ENCODE measurements around the gene PRDM10. TPM values are rescaled to one million over a fixed set of nuclear protein-coding genes. Genes with fewer than 3 reads are reported as not detected.

Gene PRDM10
- total and polyA plus RNA-seq, 2 donors (not counting 1 experiment from before 2014, with no cell fraction given): 2.5 to 2.9 TPM

DNA sequence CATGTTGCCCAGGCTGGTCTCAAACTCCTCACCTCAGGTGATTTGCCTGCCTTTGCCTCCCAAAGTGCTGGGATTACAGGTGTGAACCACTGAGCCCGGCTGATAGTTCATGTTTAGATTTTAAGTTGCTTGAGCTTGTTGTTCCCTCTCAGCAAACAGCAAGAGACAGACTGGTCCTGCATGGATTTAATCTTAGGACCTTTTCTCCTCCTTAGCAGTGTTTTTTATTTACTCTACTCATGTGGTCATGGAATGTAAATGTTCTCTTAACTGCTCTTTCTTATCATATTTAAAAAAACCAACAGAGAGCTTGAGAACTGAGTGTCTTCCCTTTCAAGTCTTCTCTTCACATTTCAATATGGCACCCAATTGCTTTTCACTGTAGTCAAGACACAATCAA is 22.7 kb upstream of the PRDM10 start:
- TF ChIP-seq EZH2 (IDR thresholded peaks at IDR 0.05; ENCODE audit: low read length, missing control alignments): no peak
- TF ChIP-seq, protein P1, sequence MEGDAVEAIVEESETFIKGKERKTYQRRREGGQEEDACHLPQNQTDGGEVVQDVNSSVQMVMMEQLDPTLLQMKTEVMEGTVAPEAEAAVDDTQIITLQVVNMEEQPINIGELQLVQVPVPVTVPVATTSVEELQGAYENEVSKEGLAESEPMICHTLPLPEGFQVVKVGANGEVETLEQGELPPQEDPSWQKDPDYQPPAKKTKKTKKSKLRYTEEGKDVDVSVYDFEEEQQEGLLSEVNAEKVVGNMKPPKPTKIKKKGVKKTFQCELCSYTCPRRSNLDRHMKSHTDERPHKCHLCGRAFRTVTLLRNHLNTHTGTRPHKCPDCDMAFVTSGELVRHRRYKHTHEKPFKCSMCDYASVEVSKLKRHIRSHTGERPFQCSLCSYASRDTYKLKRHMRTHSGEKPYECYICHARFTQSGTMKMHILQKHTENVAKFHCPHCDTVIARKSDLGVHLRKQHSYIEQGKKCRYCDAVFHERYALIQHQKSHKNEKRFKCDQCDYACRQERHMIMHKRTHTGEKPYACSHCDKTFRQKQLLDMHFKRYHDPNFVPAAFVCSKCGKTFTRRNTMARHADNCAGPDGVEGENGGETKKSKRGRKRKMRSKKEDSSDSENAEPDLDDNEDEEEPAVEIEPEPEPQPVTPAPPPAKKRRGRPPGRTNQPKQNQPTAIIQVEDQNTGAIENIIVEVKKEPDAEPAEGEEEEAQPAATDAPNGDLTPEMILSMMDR (conservative IDR thresholded peaks at IDR 0.05 in 1 of 2, IDR thresholded peaks at IDR 0.05 in 1 of 2; ENCODE audit: low read depth in 1 of 2, low read length in 2 of 2): no peak
- Histone ChIP-seq H3K27ac (ENCODE audit: insufficient read depth, low read length) (no peak overlapping the region), H3K4me2 (ENCODE audit: extremely low read depth, insufficient read depth, low read length) (no peak overlapping the region), H2AFZ (ENCODE audit: low read length) (no peak overlapping the region), H3K9me3 (ENCODE audit: control insufficient read depth, insufficient read depth, low read depth, low read length) (no peaks in the 10 kb centered on the region), H3K79me2 (ENCODE audit: control insufficient read depth, insufficient read depth, low read length) (no peaks in the 10 kb centered on the region), H4K20me1 (ENCODE audit: control insufficient read depth, extremely low read depth, insufficient read depth, low read length) (no peaks in the 10 kb centered on the region), H3K36me3 (ENCODE audit: control insufficient read depth, insufficient read depth, low read length) (no peaks in the 10 kb centered on the region), H3K4me3 (replicated peaks in 1 of 4; ENCODE audit: control extremely low read depth in 1 of 4, insufficient read depth in 1 of 4, low read depth in 3 of 4, low read length in 4 of 4) (no peak overlapping the region), H3K9ac (ENCODE audit: insufficient read depth, low read length) (no peak overlapping the region), H3K4me1 (ENCODE audit: control insufficient read depth, extremely low read depth, insufficient read depth, low read length) (peaks cover 2% of the 10 kb centered on the region), H3K27me3 (ENCODE audit: control insufficient read depth, insufficient read depth, low read length) (no peaks in the 10 kb centered on the region)
- no peak for DNase-seq (ENCODE audit: low read depth in 2 of 2)

DNA sequence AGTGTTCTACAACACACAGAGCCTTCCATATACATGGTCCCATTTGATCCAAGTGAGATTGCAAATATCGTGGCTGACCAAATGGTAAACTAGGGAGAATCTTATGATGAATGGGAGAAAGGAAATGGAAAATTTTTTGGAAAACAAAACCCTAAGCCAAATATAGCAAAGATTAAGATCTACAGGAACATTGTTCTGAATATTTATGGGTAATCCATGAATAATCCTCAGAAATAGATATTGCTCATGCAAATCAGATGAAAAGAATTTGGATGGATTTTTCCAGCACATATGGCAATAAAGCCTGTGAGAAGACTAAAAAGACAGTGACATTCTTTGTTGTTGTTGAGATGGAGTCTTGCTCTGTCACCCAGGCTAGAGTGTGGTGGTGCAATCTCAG is 21.7 kb upstream of the PRDM10 start:
- no peaks in the 10 kb centered on the region for H4K20me1 ChIP-seq (ENCODE audit: control insufficient read depth, extremely low read depth, insufficient read depth, low read length)
- no peak overlapping the region for H3K4me3 ChIP-seq (replicated peaks in 1 of 4; ENCODE audit: control extremely low read depth in 1 of 4, insufficient read depth in 1 of 4, low read depth in 3 of 4, low read length in 4 of 4)
- peaks cover 2% of the 10 kb centered on the region for H3K4me1 ChIP-seq (ENCODE audit: control insufficient read depth, extremely low read depth, insufficient read depth, low read length)
- no peak overlapping the region for H3K27ac ChIP-seq (ENCODE audit: insufficient read depth, low read length)
- no peak overlapping the region for H3K9ac ChIP-seq (ENCODE audit: insufficient read depth, low read length)
- H2AFZ ChIP-seq (ENCODE audit: low read length): no peak overlapping the region
- no peaks in the 10 kb centered on the region for H3K9me3 ChIP-seq (ENCODE audit: control insufficient read depth, insufficient read depth, low read depth, low read length)
- H3K79me2 ChIP-seq (ENCODE audit: control insufficient read depth, insufficient read depth, low read length): no peaks in the 10 kb centered on the region
- peak in 1 of 2 donors; percentile 32 for DNase-seq (ENCODE audit: low read depth in 2 of 2)
- H3K27me3 ChIP-seq (ENCODE audit: control insufficient read depth, insufficient read depth, low read length): no peaks in the 10 kb centered on the region
- TF ChIP-seq, protein P1 (conservative IDR thresholded peaks at IDR 0.05 in 1 of 2, IDR thresholded peaks at IDR 0.05 in 1 of 2; ENCODE audit: low read depth in 1 of 2, low read length in 2 of 2): no peak
- TF ChIP-seq EZH2 (IDR thresholded peaks at IDR 0.05; ENCODE audit: low read length, missing control alignments): no peak
- H3K4me2 ChIP-seq (ENCODE audit: extremely low read depth, insufficient read depth, low read length): no peak overlapping the region
- H3K36me3 ChIP-seq (ENCODE audit: control insufficient read depth, insufficient read depth, low read length): no peaks in the 10 kb centered on the region

DNA sequence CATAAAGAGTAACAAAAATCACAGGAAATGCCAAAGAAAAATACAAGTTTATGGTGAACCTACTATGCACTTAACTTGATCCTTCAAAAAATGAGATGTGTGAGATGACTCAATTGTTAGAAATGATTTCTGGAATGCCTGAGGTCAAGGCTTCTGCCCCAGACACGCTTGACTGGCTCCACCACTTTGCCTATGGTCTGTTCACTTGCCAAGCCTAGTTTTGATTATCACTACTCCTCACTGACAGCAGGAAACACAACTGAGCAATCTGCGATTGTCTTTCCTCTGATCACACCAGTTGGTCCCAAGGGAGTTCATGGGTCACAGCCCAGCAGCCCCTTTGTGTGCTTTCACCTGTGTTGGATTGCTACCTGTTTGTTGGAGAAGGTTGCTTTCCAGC is 20.6 kb upstream of the PRDM10 start:
- H3K27me3 ChIP-seq (ENCODE audit: control insufficient read depth, insufficient read depth, low read length): no peaks in the 10 kb centered on the region
- no peaks in the 10 kb centered on the region for H3K9me3 ChIP-seq (ENCODE audit: control insufficient read depth, insufficient read depth, low read depth, low read length)
- peak; percentile 41 to 78 for DNase-seq (ENCODE audit: low read depth in 2 of 2)
- H3K27ac ChIP-seq (ENCODE audit: insufficient read depth, low read length): no peak overlapping the region
- TF ChIP-seq, protein P1 (conservative IDR thresholded peaks at IDR 0.05 in 1 of 2, IDR thresholded peaks at IDR 0.05 in 1 of 2; ENCODE audit: low read depth in 1 of 2, low read length in 2 of 2): no peak
- no peak for TF ChIP-seq EZH2 (IDR thresholded peaks at IDR 0.05; ENCODE audit: low read length, missing control alignments)
- peaks cover 2% of the 10 kb centered on the region for H3K4me1 ChIP-seq (ENCODE audit: control insufficient read depth, extremely low read depth, insufficient read depth, low read length)
- H3K4me3 ChIP-seq (replicated peaks in 1 of 4; ENCODE audit: control extremely low read depth in 1 of 4, insufficient read depth in 1 of 4, low read depth in 3 of 4, low read length in 4 of 4): no peak overlapping the region
- no peaks in the 10 kb centered on the region for H4K20me1 ChIP-seq (ENCODE audit: control insufficient read depth, extremely low read depth, insufficient read depth, low read length)
- no peaks in the 10 kb centered on the region for H3K36me3 ChIP-seq (ENCODE audit: control insufficient read depth, insufficient read depth, low read length)
- H2AFZ ChIP-seq (ENCODE audit: low read length): no peak overlapping the region
- H3K9ac ChIP-seq (ENCODE audit: insufficient read depth, low read length): no peak overlapping the region
- H3K4me2 ChIP-seq (ENCODE audit: extremely low read depth, insufficient read depth, low read length): peak overlapping the region; percentile 4
- H3K79me2 ChIP-seq (ENCODE audit: control insufficient read depth, insufficient read depth, low read length): no peaks in the 10 kb centered on the region

All from fibroblast of lung (primary cell).